ENCODE measurements around the gene LENG9. TPM values are rescaled to one million over a fixed set of nuclear protein-coding genes. Genes with fewer than 3 reads are reported as not detected.

Gene LENG9
- total and polyA plus RNA-seq, 10 donors, result 1.7 to 8.3 (median 4.9) TPM

- peaks cover 15 to 96% (median 93%) of the 10 kb centered on the region in 6 donors for H3K36me3 ChIP-seq
- WGBS, 5 donors, result 92 to 96% (median 92%) methylated on average over 40 to 42 of the region's 42 CpGs
- H3K27me3 ChIP-seq (replicated peaks in 1 of 7), result no peaks in the 10 kb centered on the region
- intact Hi-C loops (cut with DNase I; ENCODE audit: low total_unique reads), result no loop called here
- H3K27ac ChIP-seq, result no peak overlapping the region
- no peaks in the 10 kb centered on the region for H3K9me3 ChIP-seq
- H3K4me1 ChIP-seq, result peaks cover 11 to 69% (median 43%) of the 10 kb centered on the region in 6 donors
- no peak for DNase-seq
- TF ChIP-seq POLR2AphosphoS5 (IDR thresholded peaks at IDR 0.05), result peak in 1 of 3 donors; percentile 50
- no peak for TF ChIP-seq POLR2A (IDR thresholded peaks at IDR 0.05)
- no peak overlapping the region for H3K4me3 ChIP-seq
Measured at GRCh38 chr19:54457773-54458647, 5.6 kb downstream of the LENG9 start.

DNA sequence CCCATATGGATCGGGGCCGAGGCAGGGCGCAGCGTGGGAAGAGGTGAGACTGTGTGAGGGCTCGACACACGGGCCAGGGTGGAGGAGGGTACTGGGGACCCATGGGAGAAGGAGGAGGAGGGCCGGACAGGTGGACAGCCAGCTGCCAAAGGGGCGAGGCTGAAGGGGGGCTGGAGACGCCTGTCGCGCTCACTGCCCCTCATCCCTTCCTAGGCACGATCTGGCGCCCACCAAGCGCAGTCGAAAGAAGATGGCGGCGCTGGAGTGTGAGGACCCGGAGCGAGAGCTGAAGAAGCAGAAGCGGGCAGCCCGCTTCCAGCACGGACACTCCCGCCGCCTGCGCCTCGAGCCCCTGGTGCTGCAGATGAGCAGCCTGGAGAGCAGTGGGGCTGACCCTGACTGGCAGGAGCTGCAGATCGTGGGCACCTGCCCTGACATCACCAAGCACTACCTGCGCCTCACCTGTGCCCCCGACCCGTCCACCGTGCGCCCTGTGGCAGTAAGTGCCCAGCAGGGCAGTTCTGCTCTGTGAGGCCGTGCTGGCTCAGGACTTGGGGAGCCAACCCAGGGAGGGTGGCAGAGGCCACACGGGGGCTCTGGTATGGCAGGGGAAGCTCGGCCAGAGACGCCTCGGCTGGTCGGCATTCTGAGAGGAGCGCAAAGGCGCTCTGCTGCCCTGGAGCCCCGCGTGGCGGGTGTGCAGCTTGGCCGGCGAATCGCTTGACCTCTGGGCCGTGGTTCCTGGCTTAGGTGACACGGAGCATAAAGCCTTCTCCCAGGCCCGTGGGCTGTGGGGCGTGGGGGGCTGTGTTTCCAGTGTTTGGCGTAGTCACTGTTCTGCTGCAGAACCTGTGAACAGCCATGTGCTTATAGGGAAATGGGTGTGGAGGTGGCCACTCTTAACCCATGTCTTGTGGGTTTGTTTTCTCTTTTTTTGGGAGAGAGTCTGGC lies 6.9 kb downstream of the LENG9 start:
- peak; percentile 75 for DNase-seq
- intact Hi-C loops (cut with DNase I; ENCODE audit: low total_unique reads), result no loop called here

DNA sequence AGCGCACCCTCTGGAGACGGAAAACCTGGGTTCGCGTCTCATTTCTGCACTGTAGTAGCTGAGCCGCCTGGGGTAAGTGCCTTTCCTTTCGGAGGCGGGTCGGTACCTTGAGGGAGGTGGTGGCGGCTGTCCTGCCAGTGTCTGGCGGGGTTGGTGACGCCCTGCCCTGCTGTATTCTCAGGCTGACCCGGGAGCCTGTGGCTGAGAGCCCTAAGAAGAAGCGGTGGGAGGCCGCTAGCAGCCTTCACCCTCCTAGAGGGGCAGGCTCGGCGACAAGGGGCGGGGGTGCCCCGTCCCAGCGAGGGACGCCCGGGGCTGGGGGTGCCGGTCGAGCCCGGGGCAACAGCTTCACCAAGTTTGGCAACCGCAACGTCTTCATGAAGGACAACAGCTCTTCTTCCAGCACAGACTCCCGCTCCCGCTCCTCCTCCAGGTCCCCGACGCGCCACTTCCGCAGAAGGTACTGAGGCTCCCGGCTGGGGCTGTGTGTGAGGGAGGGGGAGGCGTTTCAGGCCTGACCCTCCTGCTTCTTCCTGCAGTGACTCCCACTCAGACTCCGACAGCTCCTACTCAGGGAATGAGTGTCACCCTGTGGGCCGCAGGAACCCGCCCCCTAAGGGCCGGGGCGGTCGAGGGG lies 7.7 kb downstream of the LENG9 start:
- intact Hi-C loops (cut with DNase I; ENCODE audit: low total_unique reads), result no loop called here
- 92 to 95% (median 94%) methylated on average over 35 to 40 of the region's 40 CpGs for WGBS, 5 donors
- TF ChIP-seq POLR2A (IDR thresholded peaks at IDR 0.05), result no peak
- TF ChIP-seq CTCF (IDR thresholded peaks at IDR 0.05 in 8 of 11, conservative IDR thresholded peaks at IDR 0.05 in 3 of 11), result no peak
- TF ChIP-seq POLR2AphosphoS5 (IDR thresholded peaks at IDR 0.05), result peak in 2 of 3 donors; percentile 15 to 42
- Histone ChIP-seq H3K27ac (no peak overlapping the region), H3K36me3 (peaks cover 17 to 100% (median 100%) of the 10 kb centered on the region in 6 donors), H3K9me3 (no peaks in the 10 kb centered on the region), H3K4me3 (no peak overlapping the region), H3K4me1 (peaks cover 7 to 69% (median 39%) of the 10 kb centered on the region in 6 donors), H3K27me3 (replicated peaks in 1 of 7) (no peaks in the 10 kb centered on the region)
- no peak for DNase-seq

More for the DNA sequence above, 6.9 kb downstream of the LENG9 start:
- Histone ChIP-seq H3K4me1 (peaks cover 0 to 69% (median 39%) of the 10 kb centered on the region in 6 donors), H3K27me3 (replicated peaks in 1 of 7) (no peaks in the 10 kb centered on the region), H3K9me3 (no peaks in the 10 kb centered on the region), H3K4me3 (no peak overlapping the region), H3K36me3 (peaks cover 17 to 100% (median 100%) of the 10 kb centered on the region in 6 donors), H3K27ac (no peak overlapping the region)
- TF ChIP-seq POLR2AphosphoS5 (IDR thresholded peaks at IDR 0.05) (peak in 2 of 3 donors; percentile 29 to 63), POLR2A (IDR thresholded peaks at IDR 0.05) (no peak), CTCF (IDR thresholded peaks at IDR 0.05 in 8 of 11, conservative IDR thresholded peaks at IDR 0.05 in 3 of 11) (no peak)
- 92 to 95% (median 94%) methylated on average over 38 to 51 of the region's 51 CpGs for WGBS, 5 donors
